ENCODE results near the gene PLCB2. TPM values are rescaled to one million over a fixed set of nuclear protein-coding genes. Genes with fewer than 3 reads are reported as not detected.

The PLCB2 gene
- total RNA-seq, 1 experiment from 2014 or later = 1.7 TPM

DNA sequence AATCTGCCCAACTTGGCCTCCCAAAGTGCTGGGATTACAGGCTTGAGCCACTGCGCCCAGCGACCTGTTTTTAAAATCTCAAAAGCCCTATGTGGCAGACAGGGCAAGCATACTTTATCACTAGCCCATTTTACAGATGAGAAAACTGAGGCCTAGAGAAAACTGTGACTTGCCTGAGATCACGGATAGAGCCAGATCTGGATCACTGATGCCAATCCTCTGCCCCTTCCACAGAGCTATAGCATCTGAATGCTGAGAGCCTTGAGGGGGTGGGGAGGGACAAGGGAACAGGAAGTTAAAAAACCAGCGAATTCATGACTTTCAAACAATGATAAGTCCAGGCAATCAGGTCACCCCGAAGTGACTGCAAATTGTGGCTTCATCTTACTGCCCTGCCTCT, 32.2 kb downstream of the PLCB2 start:
- no peaks in the 10 kb centered on the region for H3K9me3 ChIP-seq (ENCODE audit: control insufficient read depth, insufficient read depth, low read depth, low read length)

DNA sequence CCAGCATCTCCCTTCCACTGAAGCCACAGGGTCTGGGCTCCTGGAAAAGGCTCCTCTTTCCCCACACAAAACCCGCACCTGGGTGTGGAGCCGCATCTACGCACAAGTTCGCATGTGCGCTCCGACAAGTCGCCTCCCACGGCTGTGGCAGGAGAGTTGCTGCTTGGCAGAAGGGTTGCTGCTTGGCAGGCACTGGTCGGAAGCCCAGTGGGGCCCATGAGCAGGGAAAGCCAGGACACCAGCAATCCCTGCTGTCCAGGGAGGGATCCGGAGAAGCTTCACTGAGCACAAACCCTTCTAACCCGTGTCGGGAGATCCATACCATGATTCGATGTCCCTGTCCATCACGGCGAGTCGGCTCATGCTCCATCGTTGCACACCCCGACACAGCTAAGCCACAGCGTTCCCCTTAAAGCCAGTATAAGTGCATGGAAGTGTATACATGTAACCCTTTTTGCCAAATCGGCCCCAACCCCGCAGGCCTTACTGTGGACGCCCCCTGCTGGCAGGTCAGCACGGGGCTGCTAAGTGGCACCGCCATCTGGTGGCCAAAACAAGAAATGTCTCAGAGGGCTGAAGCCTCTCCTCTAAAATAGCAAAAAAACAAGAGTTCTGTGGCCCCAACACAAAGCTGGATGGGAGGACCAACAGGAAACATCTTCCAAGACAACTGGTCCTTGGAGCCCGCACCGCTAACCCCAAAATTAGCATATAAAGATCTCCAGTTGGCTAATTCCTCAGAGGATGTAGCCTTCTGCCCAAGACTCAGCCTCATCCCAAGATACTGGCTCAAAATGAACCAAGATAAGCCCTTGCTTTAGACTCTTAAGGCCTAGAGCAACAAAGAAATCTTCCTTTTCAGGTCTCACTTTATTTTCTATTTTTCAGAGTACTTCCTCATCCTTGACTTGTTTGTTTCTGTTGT, 33.1 kb downstream of the PLCB2 start:
- Histone ChIP-seq H3K4me3 (ENCODE audit: low read depth in 2 of 2, low read length in 2 of 2) (no peak overlapping the region), H3K27ac (ENCODE audit: low read length) (no peak overlapping the region), H3K36me3 (ENCODE audit: control insufficient read depth, insufficient read depth, low read length) (no peaks in the 10 kb centered on the region), H3K4me1 (ENCODE audit: control insufficient read depth, insufficient read depth, low read length) (no peaks in the 10 kb centered on the region), H3K27me3 (ENCODE audit: control insufficient read depth, insufficient read depth, low read length) (no peaks in the 10 kb centered on the region), H3K9me3 (ENCODE audit: control insufficient read depth, insufficient read depth, low read depth, low read length) (no peaks in the 10 kb centered on the region)
- DNase-seq (ENCODE audit: low read depth, low spot score) = peak; percentile 80
- TF ChIP-seq, protein P1, sequence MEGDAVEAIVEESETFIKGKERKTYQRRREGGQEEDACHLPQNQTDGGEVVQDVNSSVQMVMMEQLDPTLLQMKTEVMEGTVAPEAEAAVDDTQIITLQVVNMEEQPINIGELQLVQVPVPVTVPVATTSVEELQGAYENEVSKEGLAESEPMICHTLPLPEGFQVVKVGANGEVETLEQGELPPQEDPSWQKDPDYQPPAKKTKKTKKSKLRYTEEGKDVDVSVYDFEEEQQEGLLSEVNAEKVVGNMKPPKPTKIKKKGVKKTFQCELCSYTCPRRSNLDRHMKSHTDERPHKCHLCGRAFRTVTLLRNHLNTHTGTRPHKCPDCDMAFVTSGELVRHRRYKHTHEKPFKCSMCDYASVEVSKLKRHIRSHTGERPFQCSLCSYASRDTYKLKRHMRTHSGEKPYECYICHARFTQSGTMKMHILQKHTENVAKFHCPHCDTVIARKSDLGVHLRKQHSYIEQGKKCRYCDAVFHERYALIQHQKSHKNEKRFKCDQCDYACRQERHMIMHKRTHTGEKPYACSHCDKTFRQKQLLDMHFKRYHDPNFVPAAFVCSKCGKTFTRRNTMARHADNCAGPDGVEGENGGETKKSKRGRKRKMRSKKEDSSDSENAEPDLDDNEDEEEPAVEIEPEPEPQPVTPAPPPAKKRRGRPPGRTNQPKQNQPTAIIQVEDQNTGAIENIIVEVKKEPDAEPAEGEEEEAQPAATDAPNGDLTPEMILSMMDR (IDR thresholded peaks at IDR 0.05) = peak; percentile 100
- no peak for TF ChIP-seq TCF7L2 (IDR thresholded peaks at IDR 0.05; ENCODE audit: low read depth, low read length)
- peak; percentile 59; the same call in 1 of the 2 replicates for TF ChIP-seq POLR2AphosphoS5 (IDR thresholded peaks at IDR 0.05; ENCODE audit: low read depth, low read length)
- intact Hi-C loops (cut with micrococcal nuclease; ENCODE audit: unreplicated experiment) (loop anchor here (2.0 to 10.0 kb wide), 3 partner anchors 58 to 230 kb away; no protein-coding TSS in a partner anchor), in situ Hi-C loops (cut with HindIII; ENCODE audit: low pct_unique_long_range_greater_than_20kb, low sequenced_read_pairs) (no loop called here)
- POLR2A ChIA-PET = no interaction called here
- BruUV-seq (replicated peaks) = no TSS peak
- CTCF ChIA-PET = interaction anchor here (0.5 to 4.7 kb wide), 8 partner anchors 12 to 250 kb away, joined by 3 to 56 read pairs (median 4); partner anchors contain the start of gene IVD
- ATAC-seq = peak; percentile 46

More for the DNA sequence above, 32.2 kb downstream of the PLCB2 start:
- ATAC-seq = no peak
- no TSS peak for BruUV-seq (replicated peaks)
- Histone ChIP-seq H3K4me3 (ENCODE audit: low read depth in 2 of 2, low read length in 2 of 2) (no peak overlapping the region), H3K4me1 (ENCODE audit: control insufficient read depth, insufficient read depth, low read length) (no peaks in the 10 kb centered on the region), H3K27me3 (ENCODE audit: control insufficient read depth, insufficient read depth, low read length) (no peaks in the 10 kb centered on the region), H3K27ac (ENCODE audit: low read length) (no peak overlapping the region), H3K36me3 (ENCODE audit: control insufficient read depth, insufficient read depth, low read length) (no peaks in the 10 kb centered on the region)
- DNase-seq (ENCODE audit: low read depth, low spot score) = no peak
- TF ChIP-seq, protein P1 (IDR thresholded peaks at IDR 0.05) = no peak
- no peak for TF ChIP-seq TCF7L2 (IDR thresholded peaks at IDR 0.05; ENCODE audit: low read depth, low read length)
- TF ChIP-seq, protein P2, sequence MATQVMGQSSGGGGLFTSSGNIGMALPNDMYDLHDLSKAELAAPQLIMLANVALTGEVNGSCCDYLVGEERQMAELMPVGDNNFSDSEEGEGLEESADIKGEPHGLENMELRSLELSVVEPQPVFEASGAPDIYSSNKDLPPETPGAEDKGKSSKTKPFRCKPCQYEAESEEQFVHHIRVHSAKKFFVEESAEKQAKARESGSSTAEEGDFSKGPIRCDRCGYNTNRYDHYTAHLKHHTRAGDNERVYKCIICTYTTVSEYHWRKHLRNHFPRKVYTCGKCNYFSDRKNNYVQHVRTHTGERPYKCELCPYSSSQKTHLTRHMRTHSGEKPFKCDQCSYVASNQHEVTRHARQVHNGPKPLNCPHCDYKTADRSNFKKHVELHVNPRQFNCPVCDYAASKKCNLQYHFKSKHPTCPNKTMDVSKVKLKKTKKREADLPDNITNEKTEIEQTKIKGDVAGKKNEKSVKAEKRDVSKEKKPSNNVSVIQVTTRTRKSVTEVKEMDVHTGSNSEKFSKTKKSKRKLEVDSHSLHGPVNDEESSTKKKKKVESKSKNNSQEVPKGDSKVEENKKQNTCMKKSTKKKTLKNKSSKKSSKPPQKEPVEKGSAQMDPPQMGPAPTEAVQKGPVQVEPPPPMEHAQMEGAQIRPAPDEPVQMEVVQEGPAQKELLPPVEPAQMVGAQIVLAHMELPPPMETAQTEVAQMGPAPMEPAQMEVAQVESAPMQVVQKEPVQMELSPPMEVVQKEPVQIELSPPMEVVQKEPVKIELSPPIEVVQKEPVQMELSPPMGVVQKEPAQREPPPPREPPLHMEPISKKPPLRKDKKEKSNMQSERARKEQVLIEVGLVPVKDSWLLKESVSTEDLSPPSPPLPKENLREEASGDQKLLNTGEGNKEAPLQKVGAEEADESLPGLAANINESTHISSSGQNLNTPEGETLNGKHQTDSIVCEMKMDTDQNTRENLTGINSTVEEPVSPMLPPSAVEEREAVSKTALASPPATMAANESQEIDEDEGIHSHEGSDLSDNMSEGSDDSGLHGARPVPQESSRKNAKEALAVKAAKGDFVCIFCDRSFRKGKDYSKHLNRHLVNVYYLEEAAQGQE (IDR thresholded peaks at IDR 0.05; ENCODE audit: insufficient read depth in 1 of 2, low read depth in 2 of 2, low read length in 1 of 2) = no peak
- TF ChIP-seq POLR2AphosphoS5 (IDR thresholded peaks at IDR 0.05; ENCODE audit: low read depth, low read length) = no peak
- no peak for TF ChIP-seq SIN3A (IDR thresholded peaks at IDR 0.05; ENCODE audit: borderline replicate concordance, insufficient read depth, low read depth, low read length)
- ChIA-PET CTCF (interaction anchor here (0.8 to 1.8 kb wide), 2 partner anchors 10 to 230 kb away, joined by 3 to 6 read pairs; no protein-coding TSS in a partner anchor), POLR2A (no interaction called here)
- in situ Hi-C loops (cut with HindIII; ENCODE audit: low pct_unique_long_range_greater_than_20kb, low sequenced_read_pairs) = no loop called here
- intact Hi-C loops (cut with micrococcal nuclease; ENCODE audit: unreplicated experiment) = loop anchor here (2.0 to 10.0 kb wide), 3 partner anchors 59 to 231 kb away; no protein-coding TSS in a partner anchor

Data from Panc1 (cell line).